HUES6 (cell line): Measurements from ENCODE around the gene FAM131B.

ENCODE experiments used
- H3K27ac ChIP-seq: 2 replicates; pipeline ENCODE4 v1.7.0; 2013; ENCODE audit warnings: low read depth, mild to moderate bottlenecking, low read length, inconsistent platforms
- H3K27me3 ChIP-seq: 2 replicates; pipeline ENCODE4 v1.6.1; 2013; ENCODE audit warnings: low read length; ENCODE audit not compliant: control insufficient read depth, insufficient read depth
- H3K36me3 ChIP-seq: 2 replicates; pipeline ENCODE4 v1.6.1; 2013; ENCODE audit warnings: low read length; ENCODE audit not compliant: control insufficient read depth, insufficient read depth
- H3K4me1 ChIP-seq: 2 replicates; pipeline ENCODE4 v1.6.1; 2013; ENCODE audit warnings: low read length; ENCODE audit not compliant: control insufficient read depth, insufficient read depth
- H3K4me3 ChIP-seq: 2 replicates; pipeline ENCODE4 v1.5.1; 2013; ENCODE audit warnings: low read depth, low read length
- H3K9ac ChIP-seq: one replicate; pipeline ENCODE4 v1.6.1; 2013; ENCODE audit warnings: mild to moderate bottlenecking, low read length
- H3K9me3 ChIP-seq: 2 replicates; pipeline ENCODE4 v1.6.1; 2013; ENCODE audit warnings: low read depth, low read length; ENCODE audit not compliant: control insufficient read depth, insufficient read depth

FAM131B gene

DNA sequence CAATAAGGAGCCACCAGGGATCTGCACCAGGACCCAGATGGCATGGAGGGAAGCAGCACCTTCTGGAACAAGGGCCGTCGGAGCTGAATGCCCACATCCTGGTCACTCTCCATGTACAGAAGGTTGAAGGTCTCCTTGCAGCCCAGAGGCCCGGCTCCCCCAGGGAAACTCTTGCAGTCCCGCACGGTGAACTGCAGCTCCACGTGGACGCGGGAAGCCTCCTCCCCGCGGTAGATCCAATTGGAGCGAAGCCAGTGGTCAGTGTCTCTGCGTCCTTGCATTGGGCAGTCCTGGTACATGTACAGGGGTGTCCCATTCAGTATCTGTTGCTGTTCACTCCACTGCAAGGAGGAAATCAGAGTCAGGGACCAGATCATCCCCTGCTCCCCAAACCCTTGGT lies 38.8 kb upstream of the FAM131B start:
- Histone ChIP-seq H3K4me3 (no peak overlapping the region), H3K27me3 (no peaks in the 10 kb centered on the region), H3K9ac (no peak overlapping the region), H3K36me3 (peaks cover 78% of the 10 kb centered on the region), H3K4me1 (peaks cover 14% of the 10 kb centered on the region), H3K9me3 (no peaks in the 10 kb centered on the region), H3K27ac (no peak overlapping the region)

GRCh38 chr7:143399642-143400041 lies 37.1 kb upstream of the FAM131B start:
- peaks cover 86% of the 10 kb centered on the region for H3K36me3 ChIP-seq
- no peaks in the 10 kb centered on the region; the same call in 1 of the 2 replicates for H3K4me1 ChIP-seq
- no peak overlapping the region for H3K27ac ChIP-seq
- no peak overlapping the region for H3K4me3 ChIP-seq
- H3K27me3 ChIP-seq, result no peaks in the 10 kb centered on the region
- H3K9me3 ChIP-seq, result no peaks in the 10 kb centered on the region
- no peak overlapping the region for H3K9ac ChIP-seq

GRCh38 chr7:143399151-143399550 lies 36.6 kb upstream of the FAM131B start:
- no peak overlapping the region for H3K9ac ChIP-seq
- H3K27me3 ChIP-seq, result no peaks in the 10 kb centered on the region
- H3K9me3 ChIP-seq, result no peaks in the 10 kb centered on the region
- no peaks in the 10 kb centered on the region; the same call in 1 of the 2 replicates for H3K4me1 ChIP-seq
- no peak overlapping the region for H3K4me3 ChIP-seq
- peaks cover 87% of the 10 kb centered on the region for H3K36me3 ChIP-seq
- no peak overlapping the region for H3K27ac ChIP-seq

GRCh38 chr7:143398616-143399015 lies 36.1 kb upstream of the FAM131B start:
- Histone ChIP-seq H3K4me3 (no peak overlapping the region), H3K4me1 (no peaks in the 10 kb centered on the region; the same call in 1 of the 2 replicates), H3K27ac (no peak overlapping the region), H3K9ac (no peak overlapping the region), H3K27me3 (no peaks in the 10 kb centered on the region), H3K9me3 (no peaks in the 10 kb centered on the region), H3K36me3 (peaks cover 88% of the 10 kb centered on the region)

GRCh38 chr7:143397710-143398530 lies 35.4 kb upstream of the FAM131B start:
- Histone ChIP-seq H3K27me3 (no peaks in the 10 kb centered on the region), H3K9me3 (no peaks in the 10 kb centered on the region), H3K9ac (no peak overlapping the region), H3K36me3 (peaks cover 93% of the 10 kb centered on the region), H3K4me3 (no peak overlapping the region), H3K27ac (no peak overlapping the region), H3K4me1 (no peaks in the 10 kb centered on the region)

- H3K27ac ChIP-seq, result no peak overlapping the region
- no peaks in the 10 kb centered on the region for H3K27me3 ChIP-seq
- H3K9me3 ChIP-seq, result no peaks in the 10 kb centered on the region
- peaks cover 98% of the 10 kb centered on the region for H3K36me3 ChIP-seq
- no peak overlapping the region for H3K9ac ChIP-seq
- H3K4me3 ChIP-seq, result no peak overlapping the region
- H3K4me1 ChIP-seq, result no peaks in the 10 kb centered on the region
These were observed 34.4 kb upstream of the FAM131B start for GRCh38 chr7:143396625-143397556.

DNA sequence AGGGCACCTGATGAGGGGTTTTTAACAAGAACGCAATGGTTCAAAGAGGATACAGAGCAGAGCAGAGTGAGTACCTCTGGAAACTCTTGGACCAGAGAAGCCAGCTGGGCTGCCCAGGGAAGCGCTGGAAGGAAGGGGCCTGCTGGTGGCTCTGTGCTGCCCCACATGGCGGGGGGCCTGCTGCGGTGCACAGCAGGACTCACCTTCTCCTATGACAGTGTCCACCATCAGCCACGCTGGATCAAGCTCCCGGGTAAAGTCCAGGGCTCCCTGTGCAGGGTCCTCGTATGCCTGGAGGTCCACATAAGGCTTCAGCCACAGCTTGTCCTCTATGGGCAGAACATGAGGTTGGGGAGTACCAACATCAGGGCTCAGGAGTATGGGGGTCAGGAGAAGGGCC lies 33.7 kb upstream of the FAM131B start:
- H3K9ac ChIP-seq, result no peak overlapping the region
- H3K4me3 ChIP-seq, result no peak overlapping the region
- H3K27me3 ChIP-seq, result no peaks in the 10 kb centered on the region
- H3K4me1 ChIP-seq, result no peaks in the 10 kb centered on the region
- peaks cover 98% of the 10 kb centered on the region for H3K36me3 ChIP-seq
- no peaks in the 10 kb centered on the region for H3K9me3 ChIP-seq
- no peak overlapping the region for H3K27ac ChIP-seq

DNA sequence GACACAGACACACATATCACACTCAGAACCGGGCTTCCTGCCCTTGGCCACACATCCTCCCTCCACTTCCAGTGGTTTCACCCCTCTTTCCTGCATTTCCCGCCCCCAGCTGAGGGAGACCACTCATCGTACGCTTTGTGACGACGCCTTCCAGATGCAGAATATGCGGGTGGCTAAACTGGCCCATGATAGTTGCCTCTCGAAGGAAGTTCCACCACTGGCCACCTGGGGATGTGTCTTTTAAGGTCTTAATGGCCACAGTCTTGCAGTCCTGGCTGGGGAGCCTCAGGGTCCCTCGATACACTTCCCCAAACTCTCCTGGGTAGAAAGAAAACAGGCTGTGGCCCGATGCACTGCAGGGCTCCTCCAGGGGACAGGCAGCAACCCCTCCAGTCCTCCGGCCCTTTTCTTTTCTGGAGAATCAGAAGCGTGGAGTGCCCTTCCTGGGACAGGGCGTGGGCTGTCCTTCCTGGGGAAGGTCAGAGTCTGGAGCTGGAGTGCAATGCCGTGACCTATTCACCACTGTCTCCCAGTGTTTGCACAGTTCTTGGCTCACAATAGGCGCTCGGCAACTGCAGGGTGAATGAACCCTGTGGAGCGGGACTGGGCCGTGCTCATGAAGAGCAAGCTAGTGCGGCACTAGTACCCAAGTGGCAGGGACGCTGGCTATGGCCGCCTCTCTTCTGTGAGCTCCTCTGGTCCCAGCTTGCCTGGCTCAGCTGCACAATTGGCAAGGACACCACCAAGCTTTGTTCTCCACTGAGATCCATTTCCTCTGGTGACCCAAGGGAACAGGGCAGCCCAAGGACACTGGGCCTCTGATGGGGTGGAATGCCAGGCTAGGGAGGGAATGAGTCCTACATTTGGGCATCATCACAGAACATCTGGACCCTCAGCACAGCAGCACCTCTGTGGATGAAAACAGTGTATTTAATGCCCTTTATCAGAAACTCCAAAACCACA lies 33.0 kb upstream of the FAM131B start:
- Histone ChIP-seq H3K27ac (no peak overlapping the region), H3K9ac (no peak overlapping the region), H3K4me1 (no peaks in the 10 kb centered on the region), H3K36me3 (peaks cover 98% of the 10 kb centered on the region), H3K4me3 (no peak overlapping the region), H3K27me3 (no peaks in the 10 kb centered on the region), H3K9me3 (no peaks in the 10 kb centered on the region)

- Histone ChIP-seq H3K27me3 (no peaks in the 10 kb centered on the region), H3K9ac (no peak overlapping the region), H3K4me3 (no peak overlapping the region), H3K9me3 (no peaks in the 10 kb centered on the region), H3K27ac (no peak overlapping the region), H3K4me1 (no peaks in the 10 kb centered on the region), H3K36me3 (peaks cover 98% of the 10 kb centered on the region)
These were observed 32.3 kb upstream of the FAM131B start for GRCh38 chr7:143394777-143395176.

GRCh38 chr7:143394068-143394467 lies 31.6 kb upstream of the FAM131B start:
- H3K27ac ChIP-seq, result no peak overlapping the region
- H3K4me3 ChIP-seq, result no peak overlapping the region
- no peaks in the 10 kb centered on the region for H3K9me3 ChIP-seq
- no peak overlapping the region for H3K9ac ChIP-seq
- peaks cover 98% of the 10 kb centered on the region for H3K36me3 ChIP-seq
- no peaks in the 10 kb centered on the region for H3K4me1 ChIP-seq
- no peaks in the 10 kb centered on the region for H3K27me3 ChIP-seq
